ENCODE data around the gene MCC.
A peak's percentile ranks its signal among the peaks of the same experiment; 100 is the strongest.

Gene MCC

DNA sequence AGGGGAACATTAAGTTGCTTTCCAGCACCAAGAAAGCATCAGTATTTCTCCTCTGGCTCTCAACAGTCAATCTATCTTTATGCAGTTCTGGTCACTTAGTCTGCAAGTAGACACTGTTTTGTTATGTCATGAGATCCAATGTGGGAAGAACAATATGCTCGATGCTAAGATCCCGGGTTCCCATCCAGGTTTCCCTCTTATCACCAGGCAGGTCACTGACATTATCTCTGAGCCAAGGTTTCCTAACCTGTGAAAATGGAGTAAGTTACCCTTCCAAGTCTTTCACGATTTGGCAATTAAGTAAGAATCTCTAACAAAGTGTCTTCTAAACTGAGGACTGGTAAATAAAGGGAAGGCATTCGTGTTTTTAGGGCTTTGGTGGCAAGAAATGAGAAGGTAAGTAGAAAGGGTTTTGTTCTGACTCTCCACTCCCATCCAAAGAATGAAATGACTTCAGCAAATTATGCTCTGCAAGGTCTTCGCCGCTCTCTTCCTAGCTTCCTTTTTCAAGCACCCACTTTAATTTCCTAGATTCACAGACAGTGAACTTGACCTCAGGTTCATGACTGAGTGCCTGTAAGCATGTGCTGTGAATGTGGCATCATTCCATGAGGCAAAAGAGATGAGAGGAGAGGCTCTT is 425.3 kb downstream of the MCC start:
- no peak for DNase-seq

- no peak for DNase-seq
Measured at GRCh38 chr5:113061846-113062780, 426.1 kb downstream of the MCC start.

GRCh38 chr5:113060408-113061025 is 427.7 kb downstream of the MCC start:
- no peak for DNase-seq

GRCh38 chr5:113059232-113060040 is 428.8 kb downstream of the MCC start:
- DNase-seq, result peak; percentile 27

DNA sequence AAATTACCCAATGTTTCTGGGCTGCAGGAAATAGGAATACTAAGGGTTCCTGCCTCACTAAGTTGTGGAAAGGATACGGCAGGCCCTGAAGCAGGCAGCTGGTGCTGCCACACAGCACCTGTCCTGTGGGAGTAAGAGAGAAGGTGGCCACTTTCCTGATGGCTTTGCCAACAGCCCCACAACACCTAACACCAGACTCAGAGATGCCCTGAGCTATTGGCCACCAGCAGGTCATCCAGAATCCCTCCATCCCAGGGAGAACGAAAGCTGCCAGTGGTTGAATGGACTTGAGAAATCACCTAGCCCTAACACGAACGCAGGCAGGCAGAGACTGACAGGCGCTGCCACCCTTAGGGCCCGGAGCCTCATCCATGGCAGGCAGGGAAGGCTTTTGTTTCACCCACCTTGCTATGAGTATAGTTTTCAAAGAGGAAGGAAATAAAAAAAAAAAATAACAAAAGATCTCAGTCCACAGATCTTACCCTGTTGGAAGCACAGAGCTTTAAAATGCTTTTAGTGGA is 429.5 kb downstream of the MCC start:
- DNase-seq, result no peak

DNA sequence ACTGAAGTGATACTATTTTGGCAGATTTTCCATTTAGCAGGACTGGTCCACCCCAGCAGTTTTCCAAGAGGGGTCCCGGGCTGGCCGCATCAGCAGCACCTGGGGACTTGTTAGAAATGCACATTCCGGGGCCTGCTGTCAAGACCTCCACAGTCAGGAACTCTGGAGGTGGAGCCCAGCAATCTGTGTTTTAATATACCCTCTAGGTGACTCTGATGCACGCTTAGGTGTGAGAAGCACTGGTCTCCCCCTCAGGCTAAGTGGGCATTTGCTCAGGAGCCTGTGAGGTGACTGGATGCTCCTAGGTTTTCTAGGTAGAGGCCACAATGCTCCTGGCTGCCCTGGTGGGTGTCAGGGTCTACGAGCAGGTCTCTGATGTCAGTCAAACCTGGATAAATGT is 430.0 kb downstream of the MCC start:
- DNase-seq, result no peak

GRCh38 chr5:113057557-113057984 is 430.7 kb downstream of the MCC start:
- peak; percentile 40 for DNase-seq

DNA sequence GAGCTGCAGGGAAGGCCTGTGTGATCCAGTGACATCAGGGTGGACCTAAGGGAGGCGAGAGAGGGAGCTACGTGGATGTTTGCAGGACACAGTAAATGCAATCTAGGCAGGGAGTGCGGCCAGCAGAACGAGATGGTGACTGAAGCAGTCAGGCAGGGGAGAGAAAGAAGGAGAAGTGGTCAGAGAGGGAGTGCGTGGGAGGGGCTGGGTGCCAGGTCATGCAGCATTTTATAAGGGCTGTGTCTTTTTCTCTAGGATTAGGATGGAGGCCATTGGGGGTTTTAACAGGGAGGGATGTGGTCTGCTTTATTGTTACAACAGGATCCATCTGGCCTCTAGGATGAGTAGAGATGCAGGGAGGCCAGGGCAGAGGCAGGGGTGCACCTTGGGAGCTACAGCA is 431.3 kb downstream of the MCC start:
- no peak for DNase-seq

DNA sequence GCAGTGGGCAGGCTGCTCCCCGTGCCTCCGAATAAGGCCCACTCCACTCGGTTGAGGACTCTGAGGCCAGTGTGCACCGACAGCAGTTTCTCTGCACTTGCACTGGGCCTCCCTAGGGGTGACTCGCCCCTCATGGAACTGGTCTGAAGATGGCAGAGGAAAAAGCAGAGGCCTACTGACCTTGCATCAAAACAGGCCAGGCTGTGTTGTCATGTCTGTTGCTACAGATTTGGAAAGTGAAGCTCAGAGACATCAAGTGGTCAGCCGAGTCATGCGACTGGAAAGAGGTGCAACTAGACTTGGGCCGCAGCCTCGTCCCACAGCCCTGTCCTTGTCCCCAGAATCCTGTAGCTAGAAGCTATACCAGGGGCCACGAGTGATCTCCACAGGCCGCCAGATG is 433.4 kb downstream of the MCC start:
- DNase-seq, result no peak

DNA sequence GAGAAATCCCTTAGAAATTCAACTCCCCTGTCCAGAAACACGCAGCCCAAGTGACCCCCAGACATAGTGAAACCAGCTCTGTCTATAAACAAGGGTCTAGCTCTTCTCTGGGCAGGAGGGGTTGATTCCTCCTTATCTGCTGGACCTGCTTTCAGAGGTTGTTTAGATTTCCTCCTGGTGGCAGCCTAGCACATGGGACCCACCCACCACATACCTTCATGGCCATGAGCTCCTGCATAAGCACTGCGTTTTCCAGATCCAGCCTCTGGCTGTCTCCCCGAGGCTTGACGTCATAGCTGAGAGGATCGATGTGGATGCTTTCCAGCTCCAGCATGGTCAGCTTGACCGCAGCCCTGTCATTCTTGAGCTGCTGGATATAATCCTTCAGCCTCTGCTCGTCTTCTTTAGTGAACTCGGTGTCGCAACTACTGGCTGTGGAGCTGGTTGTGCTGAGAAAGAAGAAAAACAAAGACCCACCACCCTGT is 434.7 kb downstream of the MCC start:
- no peak for DNase-seq

DNA sequence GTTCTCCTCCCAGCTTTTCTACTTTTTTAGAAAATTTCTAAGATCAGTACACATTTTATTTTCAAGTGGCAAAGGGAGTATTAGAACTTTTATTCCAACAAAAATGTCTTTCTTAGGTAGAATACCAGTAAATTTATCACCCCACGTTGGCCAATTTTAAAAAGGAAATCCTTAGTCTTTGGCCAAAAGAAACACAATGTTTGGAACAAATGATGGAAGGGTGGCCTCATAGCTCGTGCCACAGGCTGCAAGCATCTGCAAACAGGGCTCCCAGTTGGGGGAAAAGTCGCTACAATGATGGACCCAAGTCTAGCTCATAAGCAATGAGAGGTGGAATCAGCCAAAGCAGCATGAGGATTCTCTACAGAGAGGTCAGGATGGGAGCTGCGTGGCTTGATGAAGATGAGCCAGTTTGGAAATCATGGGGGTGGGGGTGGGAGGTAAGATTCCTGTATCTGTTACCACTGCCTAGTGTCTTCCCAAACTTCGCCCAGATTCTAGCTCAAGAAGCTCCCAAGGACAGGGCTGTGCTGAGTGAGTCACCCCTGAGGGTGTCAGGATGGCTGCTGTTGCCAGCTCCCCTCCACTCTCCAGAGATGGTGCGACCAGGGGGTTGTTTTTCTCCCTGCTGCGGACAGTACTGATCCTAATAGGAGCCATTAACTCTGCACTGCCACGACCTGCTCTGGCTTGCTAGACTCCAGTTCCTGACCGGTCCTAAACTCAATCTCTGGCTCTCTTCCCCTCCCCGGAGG is 436.0 kb downstream of the MCC start:
- no peak for DNase-seq

- DNase-seq, result no peak
Measured at GRCh38 chr5:113050721-113051382, 437.4 kb downstream of the MCC start.

DNA sequence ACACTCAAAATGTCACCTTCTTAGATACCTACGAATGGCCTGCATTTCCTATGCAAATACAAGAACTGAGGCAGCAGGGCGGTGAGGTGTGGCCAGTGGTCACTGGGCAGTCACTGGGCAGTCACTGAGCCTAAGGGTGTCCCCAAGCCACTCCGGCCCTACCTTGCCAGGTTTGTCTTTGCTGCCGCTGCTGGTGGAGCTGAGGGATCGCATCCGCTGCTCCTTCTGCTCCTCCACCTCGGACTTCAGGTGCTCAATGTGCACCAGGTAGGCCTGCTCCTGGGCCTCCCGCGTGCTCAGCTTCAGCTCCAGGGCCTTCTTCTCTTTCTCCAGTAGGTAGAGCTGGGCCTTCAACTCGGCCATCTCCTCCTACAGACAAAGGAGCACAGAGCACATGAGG is 439.3 kb downstream of the MCC start:
- DNase-seq, result no peak

DNA sequence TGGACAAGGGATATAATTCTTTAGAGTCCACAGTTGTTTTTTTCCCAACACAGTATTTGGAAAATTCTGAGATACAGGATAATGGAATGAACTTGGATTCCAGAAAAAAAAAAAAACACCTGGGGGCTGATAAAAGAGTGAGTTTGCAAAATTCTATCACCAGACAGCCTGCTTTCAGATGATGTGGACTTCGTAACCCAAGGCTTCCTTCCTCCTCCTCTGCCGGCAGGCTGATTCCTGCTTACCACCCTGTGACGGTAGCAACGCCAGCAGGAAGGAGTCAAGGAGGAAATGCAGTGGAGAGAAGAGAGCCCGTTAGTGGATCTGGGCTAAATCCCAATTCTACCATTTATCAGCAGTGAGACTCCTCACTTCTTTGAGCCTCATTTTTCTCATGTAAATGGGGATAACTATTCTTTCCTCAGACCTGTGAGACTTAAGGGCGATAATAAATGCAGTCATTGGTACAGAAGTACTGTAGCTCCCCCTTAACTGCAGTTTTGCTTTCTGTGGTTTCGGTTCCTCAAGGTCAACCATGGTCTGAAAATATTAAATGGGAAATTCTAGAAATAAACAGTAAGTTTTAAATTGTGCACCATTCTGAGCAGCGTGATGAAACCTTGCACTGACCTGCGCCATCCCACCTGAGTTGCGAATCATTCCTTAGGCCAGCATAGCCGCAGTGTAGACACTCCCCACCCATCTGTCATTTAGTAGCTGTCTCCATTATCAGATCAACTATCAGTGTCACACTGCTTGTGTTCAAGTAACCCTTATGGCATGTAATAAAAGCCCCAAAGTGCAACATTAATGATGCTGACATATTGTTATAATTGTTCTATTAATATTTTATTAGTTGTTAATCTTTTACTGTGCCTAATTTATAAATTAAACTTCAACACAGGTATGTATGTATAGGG is 440.3 kb downstream of the MCC start:
- DNase-seq, result no peak

GRCh38 chr5:113047234-113047633 is 441.0 kb downstream of the MCC start:
- no peak for DNase-seq

DNA sequence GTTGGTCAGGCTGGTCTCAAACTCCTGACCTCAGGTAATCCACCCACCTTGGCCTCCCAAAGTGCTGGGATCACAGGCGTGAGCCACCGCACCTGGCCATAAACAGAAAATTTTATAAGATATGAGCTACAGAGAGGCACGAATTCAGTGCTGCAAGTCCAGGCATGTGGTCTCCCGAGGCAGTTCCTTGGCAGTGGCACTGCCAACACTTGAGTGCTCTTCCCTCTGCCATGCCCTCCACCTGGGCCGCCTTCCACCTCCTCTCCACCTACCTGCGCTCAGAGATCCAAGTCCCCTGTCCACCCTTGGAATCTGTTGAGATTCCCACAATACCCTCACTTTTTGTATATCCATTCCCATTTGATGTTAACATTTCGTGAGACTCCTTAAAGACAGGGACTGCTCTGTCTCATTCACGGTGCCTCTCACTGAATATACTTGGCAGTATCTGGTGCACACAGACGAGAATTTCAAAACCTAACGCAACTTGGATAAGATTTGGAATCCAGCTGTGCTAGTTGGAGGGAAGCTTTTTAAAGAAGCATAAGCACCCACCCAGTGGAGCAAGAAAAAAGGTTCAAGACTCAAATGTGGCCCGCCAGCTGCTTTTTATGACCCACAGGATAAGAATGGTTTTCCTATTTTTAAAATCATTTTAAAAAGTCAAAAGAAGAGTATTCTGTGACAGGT is 443.3 kb downstream of the MCC start:
- DNase-seq, result no peak

GRCh38 chr5:113043491-113043931 is 444.7 kb downstream of the MCC start:
- peak; percentile 91 for DNase-seq

DNA sequence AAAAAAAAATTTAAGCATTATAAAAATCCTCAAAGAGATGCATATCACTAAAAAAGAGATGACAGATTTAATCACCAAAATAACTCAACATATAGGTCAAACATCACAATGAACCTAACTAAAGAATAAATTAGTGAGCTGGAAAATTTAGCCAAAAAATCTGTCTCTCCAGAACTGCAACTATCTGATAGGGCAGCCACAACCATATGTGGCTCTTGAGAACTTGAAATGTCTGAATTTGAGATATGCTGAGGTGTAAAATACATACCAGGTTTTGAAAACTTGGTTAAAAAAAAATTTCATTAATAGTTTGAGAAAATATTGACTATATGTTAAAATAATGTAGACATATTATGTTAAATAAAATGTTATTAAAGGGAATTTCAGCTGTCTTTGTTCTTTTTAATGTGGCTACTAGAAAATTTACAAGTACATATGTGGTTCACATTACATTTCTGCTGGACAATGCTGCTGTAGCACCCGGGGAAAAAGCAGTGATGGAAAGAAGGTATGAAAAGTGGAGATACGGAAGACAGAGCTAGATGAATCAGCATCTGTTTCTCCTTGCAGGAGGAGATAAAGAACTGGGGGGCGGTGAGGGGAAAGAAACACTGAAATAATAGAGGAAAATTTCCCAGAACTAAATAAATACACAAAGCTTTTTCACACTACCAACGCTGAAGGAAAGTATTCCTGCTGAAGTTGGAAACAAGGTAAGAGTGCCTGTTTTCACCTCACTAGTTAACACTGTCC is 445.6 kb downstream of the MCC start:
- peak; percentile 58 for DNase-seq
